Measurements from ENCODE around the gene SNX13.
A peak's percentile ranks its signal among the peaks of the same experiment; 100 is the strongest.

Gene SNX13

DNA sequence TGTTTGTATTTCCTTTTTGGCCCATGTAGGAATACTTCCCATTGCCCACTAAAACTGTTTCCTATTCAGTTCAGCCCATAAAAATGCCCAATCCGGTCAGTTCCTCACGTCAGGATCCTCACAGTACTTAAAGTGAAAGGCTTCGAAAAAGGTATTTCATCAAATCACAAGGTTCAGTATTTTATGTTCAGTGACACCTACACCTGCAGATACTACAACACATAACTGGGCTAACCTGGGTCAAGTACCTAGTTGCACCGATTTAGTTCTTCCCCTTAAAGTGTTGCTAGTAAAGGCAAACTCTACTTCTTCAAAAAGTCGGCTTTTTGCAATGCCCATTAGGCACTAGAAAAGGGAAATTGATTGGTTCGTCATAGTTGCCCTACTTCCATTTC is 1.1 kb downstream of the SNX13 start:
- ChIA-PET CTCF (no interaction called here), POLR2A (interaction anchor here (0.8 to 1.0 kb wide), 2 partner anchors 12 to 128 kb away, joined by 3 to 4 read pairs; no protein-coding TSS in a partner anchor)
- no peak for DNase-seq (ENCODE audit: extremely low spot score)

DNA sequence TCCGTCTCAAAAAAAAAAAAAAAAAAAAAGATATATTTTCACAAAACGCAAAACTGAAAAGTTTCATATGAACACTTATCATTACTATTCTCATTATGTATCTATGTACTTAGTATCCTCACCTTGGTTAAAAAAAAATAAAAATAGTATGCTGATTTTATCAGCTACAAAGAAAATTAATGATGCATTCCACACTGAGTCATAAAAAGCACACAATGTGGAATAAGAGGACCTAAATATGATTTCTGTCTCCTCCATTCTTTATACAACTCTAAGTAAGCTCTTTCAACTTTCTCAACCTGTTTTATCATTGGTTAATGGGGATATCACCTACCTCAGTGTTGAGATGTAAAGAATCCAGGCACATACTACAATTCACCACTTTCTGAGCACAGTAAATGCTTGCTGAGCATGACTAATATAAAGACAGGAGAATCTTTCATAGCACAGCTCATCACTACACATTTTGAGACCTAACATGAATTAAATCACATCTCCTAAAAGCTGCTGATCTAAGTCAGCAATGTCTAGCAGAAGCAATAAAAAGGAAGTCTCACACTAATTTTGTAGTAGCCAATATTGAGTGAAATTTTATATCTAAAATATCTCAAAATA is 2.7 kb downstream of the SNX13 start:
- ChIA-PET POLR2A (no interaction called here), CTCF (interaction anchor here (0.7 to 0.9 kb wide), 2 partner anchors 53 to 130 kb away, joined by 3 read pairs; no protein-coding TSS in a partner anchor)
- peak; percentile 85 for TF ChIP-seq ZNF384 (IDR thresholded peaks at IDR 0.05)
- no peak for TF ChIP-seq TARDBP (IDR thresholded peaks at IDR 0.05)
- DNase-seq (ENCODE audit: extremely low spot score), result no peak

More for the DNA sequence above, 1.1 kb downstream of the SNX13 start:
- TF ChIP-seq FOXA1 (IDR thresholded peaks at IDR 0.05) (no peak), L3MBTL2 (conservative IDR thresholded peaks at IDR 0.05) (no peak), ARNT (IDR thresholded peaks at IDR 0.05) (no peak), ELF4 (IDR thresholded peaks at IDR 0.05) (no peak), CTBP1 (IDR thresholded peaks at IDR 0.05; ENCODE audit: borderline replicate concordance) (no peak), HDGF (IDR thresholded peaks at IDR 0.05; ENCODE audit: borderline replicate concordance) (no peak), FOXM1 (IDR thresholded peaks at IDR 0.05; ENCODE audit: borderline replicate concordance) (no peak), BHLHE40 (IDR thresholded peaks at IDR 0.05; ENCODE audit: borderline replicate concordance) (no peak), FOXK2 (IDR thresholded peaks at IDR 0.05) (no peak), ZNF384 (IDR thresholded peaks at IDR 0.05) (no peak), TARDBP (IDR thresholded peaks at IDR 0.05) (no peak)
- TF ChIP-seq, protein P1, sequence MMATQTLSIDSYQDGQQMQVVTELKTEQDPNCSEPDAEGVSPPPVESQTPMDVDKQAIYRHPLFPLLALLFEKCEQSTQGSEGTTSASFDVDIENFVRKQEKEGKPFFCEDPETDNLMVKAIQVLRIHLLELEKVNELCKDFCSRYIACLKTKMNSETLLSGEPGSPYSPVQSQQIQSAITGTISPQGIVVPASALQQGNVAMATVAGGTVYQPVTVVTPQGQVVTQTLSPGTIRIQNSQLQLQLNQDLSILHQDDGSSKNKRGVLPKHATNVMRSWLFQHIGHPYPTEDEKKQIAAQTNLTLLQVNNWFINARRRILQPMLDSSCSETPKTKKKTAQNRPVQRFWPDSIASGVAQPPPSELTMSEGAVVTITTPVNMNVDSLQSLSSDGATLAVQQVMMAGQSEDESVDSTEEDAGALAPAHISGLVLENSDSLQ (IDR thresholded peaks at IDR 0.05), result no peak

DNA sequence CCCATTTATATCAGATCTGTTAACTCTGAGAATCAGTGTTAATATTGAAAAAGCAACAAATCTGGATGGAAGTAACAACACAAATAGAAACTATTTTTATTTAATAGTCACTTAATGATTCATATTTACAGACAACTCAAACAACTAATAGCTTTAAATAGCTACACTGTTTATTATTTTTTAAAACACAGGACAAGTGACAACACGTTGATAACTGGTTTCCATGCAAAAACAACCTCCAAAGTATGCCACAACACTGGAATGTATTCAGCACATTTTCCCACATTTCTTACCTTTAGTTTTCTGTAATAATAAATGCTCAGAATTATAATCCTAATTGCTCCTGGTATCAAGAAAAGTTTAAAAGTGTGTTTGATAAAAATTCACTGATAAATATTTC is 4.0 kb downstream of the SNX13 start:
- ChIA-PET POLR2A (no interaction called here), CTCF (no interaction called here)
- no peak for DNase-seq (ENCODE audit: extremely low spot score)
- TF ChIP-seq NFRKB (IDR thresholded peaks at IDR 0.05), result no peak
- no peak for TF ChIP-seq TARDBP (IDR thresholded peaks at IDR 0.05)
- TF ChIP-seq FOXA1 (IDR thresholded peaks at IDR 0.05), result no peak
- no peak for TF ChIP-seq FOXK2 (IDR thresholded peaks at IDR 0.05)
- TF ChIP-seq LEF1 (IDR thresholded peaks at IDR 0.05; ENCODE audit: borderline replicate concordance), result no peak
- no peak for TF ChIP-seq L3MBTL2 (conservative IDR thresholded peaks at IDR 0.05)
- no peak for TF ChIP-seq SP1 (IDR thresholded peaks at IDR 0.05)
- no peak for TF ChIP-seq ARNT (IDR thresholded peaks at IDR 0.05)
- no peak for TF ChIP-seq CTBP1 (IDR thresholded peaks at IDR 0.05; ENCODE audit: borderline replicate concordance)
- TF ChIP-seq ZNF384 (IDR thresholded peaks at IDR 0.05), result no peak
- TF ChIP-seq, protein P1 (IDR thresholded peaks at IDR 0.05), result no peak
- TF ChIP-seq ELF4 (IDR thresholded peaks at IDR 0.05), result no peak
- TF ChIP-seq FOXM1 (IDR thresholded peaks at IDR 0.05; ENCODE audit: borderline replicate concordance), result no peak
- TF ChIP-seq SUZ12 (IDR thresholded peaks at IDR 0.05), result no peak
- no peak for TF ChIP-seq HDGF (IDR thresholded peaks at IDR 0.05; ENCODE audit: borderline replicate concordance)
- TF ChIP-seq BHLHE40 (IDR thresholded peaks at IDR 0.05; ENCODE audit: borderline replicate concordance), result no peak

DNA sequence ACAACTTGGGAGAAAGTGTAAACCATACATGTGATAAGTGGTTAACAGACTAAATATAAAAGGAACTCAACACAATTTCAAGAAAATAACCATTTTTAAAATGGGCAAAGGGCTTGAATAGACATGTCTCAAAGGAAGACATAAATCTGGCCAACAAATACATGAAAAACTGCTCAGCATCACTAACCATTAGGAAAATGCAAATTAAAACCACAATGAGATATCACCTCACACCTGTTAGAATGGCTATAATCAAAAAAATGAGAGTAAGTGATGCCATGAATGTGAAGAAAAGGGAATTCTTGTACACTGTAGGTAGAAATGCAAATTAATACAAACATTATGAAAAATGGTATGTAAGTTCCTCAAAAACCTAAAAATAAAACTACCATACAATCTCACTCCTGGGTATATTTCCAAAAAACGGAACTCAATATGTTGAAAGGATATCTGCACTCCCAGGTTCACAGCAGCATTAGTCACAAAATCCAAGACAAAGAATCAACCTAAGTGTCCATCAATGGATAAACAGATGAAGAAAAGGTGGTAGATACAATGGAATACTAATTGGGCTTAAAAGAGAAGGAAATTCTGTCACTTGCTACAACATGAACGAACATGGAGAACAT is 5.6 kb downstream of the SNX13 start:
- ChIA-PET POLR2A (no interaction called here), CTCF (no interaction called here)
- DNase-seq (ENCODE audit: extremely low spot score), result no peak
- no peak for TF ChIP-seq HDGF (IDR thresholded peaks at IDR 0.05; ENCODE audit: borderline replicate concordance)
- TF ChIP-seq FOXK2 (IDR thresholded peaks at IDR 0.05), result no peak
- TF ChIP-seq SUZ12 (IDR thresholded peaks at IDR 0.05), result no peak
- TF ChIP-seq LEF1 (IDR thresholded peaks at IDR 0.05; ENCODE audit: borderline replicate concordance), result no peak
- no peak for TF ChIP-seq ZNF384 (IDR thresholded peaks at IDR 0.05)
- no peak for TF ChIP-seq FOXA1 (IDR thresholded peaks at IDR 0.05)
- no peak for TF ChIP-seq ARNT (IDR thresholded peaks at IDR 0.05)
- TF ChIP-seq SP1 (IDR thresholded peaks at IDR 0.05), result no peak
- no peak for TF ChIP-seq L3MBTL2 (conservative IDR thresholded peaks at IDR 0.05)

DNA sequence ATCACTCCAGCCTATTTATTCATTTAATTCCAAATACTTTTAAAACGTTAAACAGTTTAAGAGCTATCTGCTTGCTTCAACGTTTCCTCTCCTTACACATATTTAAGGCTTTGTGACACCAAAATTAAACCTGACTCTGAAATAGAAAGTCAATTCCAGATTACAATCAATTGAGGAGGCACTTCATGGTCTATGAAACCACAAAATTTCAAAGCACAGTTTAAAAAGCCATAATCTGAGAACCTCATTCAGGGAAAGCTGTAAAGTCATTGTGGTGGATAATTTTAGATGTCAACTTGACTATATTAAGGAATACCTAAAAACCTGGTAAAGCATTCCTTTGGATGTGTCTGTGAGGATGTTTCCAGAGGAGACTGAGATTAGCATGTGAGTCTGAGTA is 6.2 kb downstream of the SNX13 start:
- ChIA-PET POLR2A (no interaction called here), CTCF (no interaction called here)
- TF ChIP-seq LEF1 (IDR thresholded peaks at IDR 0.05; ENCODE audit: borderline replicate concordance), result no peak
- TF ChIP-seq SP1 (IDR thresholded peaks at IDR 0.05), result no peak
- no peak for TF ChIP-seq L3MBTL2 (conservative IDR thresholded peaks at IDR 0.05)
- no peak for TF ChIP-seq SUZ12 (IDR thresholded peaks at IDR 0.05)
- TF ChIP-seq HDGF (IDR thresholded peaks at IDR 0.05; ENCODE audit: borderline replicate concordance), result no peak
- TF ChIP-seq CTBP1 (IDR thresholded peaks at IDR 0.05; ENCODE audit: borderline replicate concordance), result no peak
- TF ChIP-seq FOXK2 (IDR thresholded peaks at IDR 0.05), result no peak
- no peak for TF ChIP-seq NFRKB (IDR thresholded peaks at IDR 0.05)
- TF ChIP-seq FOXM1 (IDR thresholded peaks at IDR 0.05; ENCODE audit: borderline replicate concordance), result no peak
- no peak for TF ChIP-seq FOXA1 (IDR thresholded peaks at IDR 0.05)
- TF ChIP-seq BHLHE40 (IDR thresholded peaks at IDR 0.05; ENCODE audit: borderline replicate concordance), result no peak
- no peak for TF ChIP-seq TARDBP (IDR thresholded peaks at IDR 0.05)
- no peak for TF ChIP-seq ARNT (IDR thresholded peaks at IDR 0.05)
- TF ChIP-seq, protein P1 (IDR thresholded peaks at IDR 0.05), result no peak
- no peak for TF ChIP-seq ELF4 (IDR thresholded peaks at IDR 0.05)
- DNase-seq (ENCODE audit: extremely low spot score), result no peak

DNA sequence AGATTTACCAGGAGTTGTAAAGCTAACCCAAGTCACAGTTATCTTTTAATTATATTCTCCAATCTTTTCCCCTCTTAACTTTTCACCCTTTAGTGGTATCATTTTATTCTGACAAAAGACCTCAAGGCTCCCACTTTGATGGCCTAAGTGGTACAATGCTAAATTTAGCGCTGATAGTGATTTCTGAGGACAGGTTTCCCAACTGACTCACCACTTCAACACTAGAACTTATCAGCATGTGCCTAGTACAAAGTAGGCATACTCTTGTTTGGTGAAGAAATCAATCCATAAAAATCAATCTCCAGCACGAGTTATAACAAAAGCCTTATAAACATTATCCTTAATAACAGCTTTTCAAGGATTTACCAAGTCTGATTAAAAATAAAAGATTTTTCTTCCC is 7.5 kb downstream of the SNX13 start:
- no peak for DNase-seq (ENCODE audit: extremely low spot score)
- ChIA-PET POLR2A (no interaction called here), CTCF (no interaction called here)
- TF ChIP-seq FOXM1 (IDR thresholded peaks at IDR 0.05; ENCODE audit: borderline replicate concordance), result no peak
- TF ChIP-seq TARDBP (IDR thresholded peaks at IDR 0.05), result no peak
